GM03348 (cell line): ENCODE measurements around the gene SLC2A6.
A peak's percentile ranks its signal among the peaks of the same experiment; 100 is the strongest.
"Not testable (repeated sequence)": the region's sequence is repeated elsewhere in the genome, so short reads cannot be mapped to it uniquely, and the experiment has no call there.

Experiments
- DNase-seq: peaks from one replicate; pipeline ENCODE4 v3.0.0; 2012; ENCODE audit warnings: low spot score

The SLC2A6 gene

GRCh38 chr9:133460405-133461175, 18.3 kb downstream of the SLC2A6 start:
- no peak for DNase-seq

DNA sequence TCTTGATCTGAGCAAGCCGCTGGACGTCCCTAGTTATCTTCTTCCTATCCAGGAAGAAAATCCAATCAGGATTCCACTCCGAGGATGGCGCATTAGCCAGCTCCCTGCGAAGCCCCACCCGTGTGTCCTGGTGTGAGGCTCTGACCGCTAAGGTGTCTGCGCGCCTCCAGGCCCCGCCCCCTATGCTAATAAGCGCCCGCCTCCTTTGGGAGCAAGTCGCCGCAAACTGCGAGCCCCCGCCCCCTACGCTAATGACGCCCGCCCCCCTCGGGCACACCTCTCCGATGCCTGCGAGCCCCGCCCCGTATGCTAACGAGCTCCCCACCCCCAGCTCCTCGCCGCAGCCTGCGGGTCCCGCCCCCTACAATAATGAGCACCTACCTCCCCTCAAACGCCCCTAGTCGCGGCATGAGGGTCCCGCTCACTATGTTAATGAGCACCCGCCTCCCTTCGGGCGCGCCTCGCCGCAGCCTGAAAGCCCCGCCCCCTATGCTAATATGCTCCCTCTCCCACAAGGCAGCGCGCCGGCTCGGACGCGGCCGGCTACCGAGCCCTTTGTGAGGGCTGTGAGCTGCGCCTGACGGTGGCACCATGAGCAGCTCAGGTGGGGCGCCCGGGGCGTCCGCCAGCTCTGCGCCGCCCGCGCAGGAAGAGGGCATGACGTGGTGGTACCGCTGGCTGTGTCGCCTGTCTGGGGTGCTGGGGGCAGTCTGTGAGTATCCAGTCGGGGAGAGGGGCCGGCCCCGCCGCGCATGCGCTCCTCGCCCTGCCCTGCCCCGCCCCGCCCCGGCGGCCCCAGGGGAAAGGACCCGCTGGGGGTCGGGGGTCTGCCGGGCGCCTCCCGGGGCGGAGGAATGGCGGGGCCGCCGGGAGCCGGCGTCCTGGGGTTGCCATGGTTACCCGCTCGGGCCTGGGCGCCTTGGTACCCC, 19.2 kb downstream of the SLC2A6 start, which contains the start of gene CACFD1:
Gene CACFD1, plus strand, starts transcription at position 503 of the 929 bp plus-strand sequence. Its CDS starts 89 bp downstream, at position 592.
- peak; percentile 98 for DNase-seq

- DNase-seq = no peak
Measured at GRCh38 chr9:133458643-133459312, 20.1 kb downstream of the SLC2A6 start.

- no peak for DNase-seq
Measured at GRCh38 chr9:133457748-133458147, 21.2 kb downstream of the SLC2A6 start.

DNA sequence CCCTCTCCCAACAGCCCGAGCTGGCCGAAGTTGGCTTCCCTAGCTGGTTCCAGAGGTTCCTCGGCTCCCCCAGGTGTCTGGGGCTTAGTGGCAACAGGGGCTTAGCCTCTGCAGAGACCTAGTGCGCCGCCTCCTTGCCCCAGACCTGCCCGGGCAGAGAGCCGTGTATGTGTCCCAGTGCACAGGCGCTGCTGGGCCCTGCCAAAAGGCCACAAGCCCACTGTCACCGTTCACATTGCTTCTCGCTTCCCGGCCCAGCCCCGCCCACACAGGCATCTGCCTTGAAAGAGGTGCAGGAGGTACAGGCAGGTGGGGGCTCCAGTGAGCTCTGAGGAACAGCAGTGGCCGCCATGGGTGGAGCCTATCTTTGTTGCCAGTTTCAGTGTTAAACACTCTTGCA, 21.7 kb downstream of the SLC2A6 start:
- DNase-seq = no peak

GRCh38 chr9:133456409-133456808, 22.5 kb downstream of the SLC2A6 start:
- no peak for DNase-seq

DNA sequence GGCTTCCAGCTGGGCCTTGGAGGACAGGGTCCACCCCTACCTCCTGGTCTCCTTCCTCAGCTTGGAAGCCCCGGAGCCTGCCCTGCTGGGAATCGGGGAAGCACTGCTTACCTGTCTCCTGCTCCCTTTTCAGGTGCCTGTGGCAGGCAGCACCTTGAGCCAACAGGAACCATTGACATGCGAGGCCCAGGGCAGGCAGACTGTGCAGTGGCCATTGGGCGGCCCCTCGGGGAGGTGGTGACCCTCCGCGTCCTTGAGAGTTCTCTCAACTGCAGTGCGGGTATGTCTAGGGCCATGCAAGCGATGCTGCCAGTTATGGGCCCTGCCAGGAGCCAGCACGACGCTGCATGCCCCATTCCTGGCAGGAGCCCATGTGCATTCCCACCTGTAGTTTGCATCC, 23.0 kb downstream of the SLC2A6 start:
- no peak for DNase-seq

- no peak for DNase-seq
Measured at GRCh38 chr9:133454943-133455673, 23.8 kb downstream of the SLC2A6 start.

DNA sequence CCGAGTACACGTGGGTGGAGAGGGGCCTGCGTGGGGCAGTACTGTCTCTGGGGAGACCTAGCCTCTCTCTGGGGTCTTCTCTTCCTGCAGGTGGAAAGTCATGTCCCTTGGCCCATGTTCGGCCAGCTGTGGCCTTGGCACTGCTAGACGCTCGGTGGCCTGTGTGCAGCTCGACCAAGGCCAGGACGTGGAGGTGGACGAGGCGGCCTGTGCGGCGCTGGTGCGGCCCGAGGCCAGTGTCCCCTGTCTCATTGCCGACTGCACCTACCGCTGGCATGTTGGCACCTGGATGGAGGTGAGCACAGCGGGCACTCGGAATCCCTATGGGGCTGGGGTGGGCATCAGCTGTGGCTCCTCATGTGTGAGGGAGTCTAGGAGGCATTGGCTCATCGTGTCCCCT, 24.6 kb downstream of the SLC2A6 start:
- DNase-seq = no peak

GRCh38 chr9:133453651-133454050, 25.2 kb downstream of the SLC2A6 start:
- DNase-seq = no peak

DNA sequence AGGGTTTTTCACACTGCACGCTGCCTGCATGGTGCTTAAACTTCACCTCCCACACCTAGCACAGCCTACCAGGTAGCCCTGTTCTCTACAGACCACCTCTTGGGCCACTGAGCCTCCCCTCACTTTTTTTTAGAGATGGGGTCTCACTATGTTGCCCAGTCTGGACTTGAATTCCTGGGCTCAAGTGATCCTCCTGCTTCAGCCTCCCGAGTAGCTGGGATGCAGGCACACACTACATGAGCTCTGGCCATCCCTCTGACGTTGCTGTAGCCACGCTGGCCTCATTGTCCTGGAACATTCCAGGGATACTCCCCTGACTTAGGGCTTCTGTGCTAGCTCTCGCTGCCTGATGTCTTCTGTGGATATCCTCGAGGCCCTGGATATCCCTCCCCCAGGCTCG, 26.3 kb downstream of the SLC2A6 start:
- no peak for DNase-seq

DNA sequence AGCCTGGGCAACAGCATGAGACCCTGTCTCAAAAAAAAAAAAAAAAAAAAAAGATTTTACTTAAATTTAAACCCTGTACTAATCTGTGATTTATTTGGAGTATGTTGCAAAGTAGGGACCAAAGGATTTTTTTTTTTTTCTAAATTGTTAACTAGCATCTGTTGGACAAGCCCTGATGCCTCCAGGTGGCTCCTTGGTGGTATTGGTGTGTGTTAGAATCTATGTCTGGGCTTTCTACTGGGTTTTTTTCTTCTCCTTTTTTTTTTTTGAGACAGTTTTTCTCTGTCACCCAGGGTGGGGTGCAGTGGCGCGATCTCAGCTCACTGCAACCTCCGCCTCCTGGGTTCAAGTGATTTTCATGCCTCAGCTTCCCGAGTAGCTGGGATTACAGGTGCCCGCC, 27.0 kb downstream of the SLC2A6 start:
- DNase-seq = not testable (repeated sequence)

- DNase-seq = no peak
Measured at GRCh38 chr9:133449760-133450159, 29.1 kb downstream of the SLC2A6 start.

- no peak for DNase-seq
Measured at GRCh38 chr9:133448487-133448972, 30.4 kb downstream of the SLC2A6 start.

DNA sequence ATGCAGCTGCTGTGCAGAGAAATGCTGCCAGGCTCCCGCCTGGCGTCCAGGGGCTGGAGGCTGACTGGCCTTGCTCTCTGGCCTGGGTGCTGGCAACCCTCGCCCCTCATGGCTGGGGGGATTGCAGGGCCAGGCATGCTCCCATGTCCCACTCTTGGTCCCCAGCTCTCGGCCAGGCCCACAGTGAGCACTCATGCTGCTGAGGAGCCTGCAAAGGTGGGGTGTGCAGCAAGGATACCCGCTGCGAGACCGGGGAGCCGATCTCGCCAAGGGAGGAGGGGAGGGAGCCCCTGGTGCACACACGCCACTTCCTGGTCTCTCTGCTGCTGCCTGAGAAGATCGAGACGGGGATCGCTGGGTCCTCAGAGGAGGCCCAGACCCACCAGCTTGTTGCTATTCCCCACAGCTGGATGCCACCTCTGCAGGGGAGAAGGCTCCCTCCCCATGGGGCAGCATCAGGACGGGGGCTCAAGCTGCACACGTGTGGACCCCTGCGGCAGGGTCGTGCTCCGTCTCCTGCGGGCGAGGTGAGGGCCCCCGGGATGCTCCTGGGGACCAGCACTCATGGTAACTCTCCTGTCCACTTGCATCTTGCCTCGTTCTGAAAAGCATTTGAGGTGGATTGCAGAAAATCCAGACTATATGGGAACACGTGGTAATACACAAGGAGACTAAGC, 33.5 kb downstream of the SLC2A6 start:
- DNase-seq = no peak

DNA sequence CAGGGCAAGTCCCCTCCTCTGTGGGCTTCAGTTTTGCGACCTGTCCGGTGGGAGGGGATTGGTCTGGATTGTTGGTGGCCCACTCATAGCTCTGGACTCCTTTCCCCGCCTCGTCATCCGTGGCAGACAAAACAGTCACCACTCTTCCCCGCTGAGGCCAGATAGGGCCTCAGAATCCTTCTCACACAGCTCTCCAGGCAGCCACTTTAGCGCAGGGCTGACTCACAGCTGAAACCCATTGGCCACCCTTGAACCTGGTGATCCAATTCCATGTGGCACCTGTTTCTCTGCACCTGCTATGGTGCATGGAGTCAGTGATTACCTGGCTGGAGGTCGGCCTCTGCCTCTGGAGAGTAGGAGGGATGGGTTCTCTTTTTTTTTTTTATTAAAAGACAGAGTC, 34.9 kb downstream of the SLC2A6 start:
- no peak for DNase-seq

GRCh38 chr9:133443248-133443647, 35.7 kb downstream of the SLC2A6 start:
- DNase-seq = no peak

GRCh38 chr9:133441571-133441970, 37.3 kb downstream of the SLC2A6 start:
- no peak for DNase-seq

DNA sequence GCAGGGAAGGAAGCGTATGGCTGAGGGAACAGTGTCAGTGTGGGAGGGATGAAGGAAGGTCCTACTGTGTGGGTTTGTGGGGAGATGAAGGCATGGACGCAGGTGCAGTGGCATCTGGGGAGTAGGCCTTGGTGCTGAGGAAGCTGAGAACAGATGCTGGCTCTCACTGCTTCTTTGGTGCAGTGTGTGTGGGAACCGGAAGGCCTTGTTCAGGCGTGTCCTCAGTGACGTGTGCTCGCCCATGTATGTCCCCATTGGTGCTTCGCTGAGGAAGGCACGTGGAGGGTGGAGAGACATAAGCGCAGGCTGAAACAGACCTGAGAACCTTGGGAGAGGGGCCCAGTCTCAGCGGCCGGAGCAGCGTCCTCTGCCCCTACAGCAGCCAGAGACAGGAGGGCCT, 38.0 kb downstream of the SLC2A6 start:
- DNase-seq = no peak

DNA sequence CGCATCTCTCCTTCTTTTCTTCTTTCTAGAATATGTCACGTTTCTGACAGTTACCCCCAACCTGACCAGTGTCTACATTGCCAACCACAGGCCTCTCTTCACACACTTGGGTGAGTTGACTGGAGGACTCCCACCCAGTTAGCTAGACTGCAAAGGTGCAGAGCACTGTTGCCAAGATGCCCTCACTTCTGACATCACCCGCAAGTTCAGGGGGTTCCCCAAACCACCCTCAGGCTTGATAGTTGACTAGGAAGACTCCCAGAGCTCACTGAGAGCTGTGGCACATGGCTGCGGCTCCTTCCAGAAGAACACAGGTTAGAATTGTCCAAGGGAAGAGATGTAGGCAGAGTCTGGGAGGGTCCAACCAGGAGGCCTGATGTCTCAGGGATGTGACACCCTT, 39.6 kb downstream of the SLC2A6 start:
- DNase-seq = no peak
